ENCODE results near the gene WDR7. TPM values are rescaled to one million over a fixed set of nuclear protein-coding genes. Genes with fewer than 3 reads are reported as not detected.

Gene WDR7
- total and polyA plus RNA-seq, 3 donors from 2014 or later, result 19.4 to 63.6 (median 35.9) TPM

DNA sequence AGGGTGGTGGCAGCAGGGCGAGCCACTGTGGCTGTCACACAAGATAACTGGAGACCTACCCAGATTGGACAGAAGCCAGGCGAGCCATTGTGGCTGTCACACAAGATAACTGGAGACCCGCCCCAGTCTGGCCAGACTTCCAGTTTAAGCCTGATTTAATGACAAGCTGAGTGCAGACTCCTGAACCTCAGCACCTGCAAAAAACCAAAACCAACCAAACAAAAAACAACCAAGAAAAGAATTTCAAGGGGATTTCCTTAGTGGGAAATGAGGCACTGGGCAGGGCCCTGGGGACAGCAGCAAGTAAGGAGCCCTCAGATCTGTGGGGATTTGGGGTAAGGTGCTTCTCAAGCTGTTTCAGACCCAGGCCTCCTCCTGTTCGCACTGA lies 400.5 kb downstream of the WDR7 start:
- Histone ChIP-seq H3K4me3 (no peak overlapping the region), H3K36me3 (ENCODE audit: low read depth, missing control alignments) (no peaks in the 10 kb centered on the region), H3K27ac (no peak overlapping the region), H3K4me1 (no peaks in the 10 kb centered on the region), H3K9me3 (no peaks in the 10 kb centered on the region), H3K27me3 (no peaks in the 10 kb centered on the region)
- intact Hi-C loops (cut with DNase I; ENCODE audit: low total_unique reads), result no loop called here
- TF ChIP-seq, protein P1, sequence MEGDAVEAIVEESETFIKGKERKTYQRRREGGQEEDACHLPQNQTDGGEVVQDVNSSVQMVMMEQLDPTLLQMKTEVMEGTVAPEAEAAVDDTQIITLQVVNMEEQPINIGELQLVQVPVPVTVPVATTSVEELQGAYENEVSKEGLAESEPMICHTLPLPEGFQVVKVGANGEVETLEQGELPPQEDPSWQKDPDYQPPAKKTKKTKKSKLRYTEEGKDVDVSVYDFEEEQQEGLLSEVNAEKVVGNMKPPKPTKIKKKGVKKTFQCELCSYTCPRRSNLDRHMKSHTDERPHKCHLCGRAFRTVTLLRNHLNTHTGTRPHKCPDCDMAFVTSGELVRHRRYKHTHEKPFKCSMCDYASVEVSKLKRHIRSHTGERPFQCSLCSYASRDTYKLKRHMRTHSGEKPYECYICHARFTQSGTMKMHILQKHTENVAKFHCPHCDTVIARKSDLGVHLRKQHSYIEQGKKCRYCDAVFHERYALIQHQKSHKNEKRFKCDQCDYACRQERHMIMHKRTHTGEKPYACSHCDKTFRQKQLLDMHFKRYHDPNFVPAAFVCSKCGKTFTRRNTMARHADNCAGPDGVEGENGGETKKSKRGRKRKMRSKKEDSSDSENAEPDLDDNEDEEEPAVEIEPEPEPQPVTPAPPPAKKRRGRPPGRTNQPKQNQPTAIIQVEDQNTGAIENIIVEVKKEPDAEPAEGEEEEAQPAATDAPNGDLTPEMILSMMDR (IDR thresholded peaks at IDR 0.05), result no peak
- no peak for TF ChIP-seq POLR2A (IDR thresholded peaks at IDR 0.05)
- no peak for DNase-seq
- WGBS, 2 donors, result 74 to 80% methylated on average over 4 of the region's 4 CpGs

DNA sequence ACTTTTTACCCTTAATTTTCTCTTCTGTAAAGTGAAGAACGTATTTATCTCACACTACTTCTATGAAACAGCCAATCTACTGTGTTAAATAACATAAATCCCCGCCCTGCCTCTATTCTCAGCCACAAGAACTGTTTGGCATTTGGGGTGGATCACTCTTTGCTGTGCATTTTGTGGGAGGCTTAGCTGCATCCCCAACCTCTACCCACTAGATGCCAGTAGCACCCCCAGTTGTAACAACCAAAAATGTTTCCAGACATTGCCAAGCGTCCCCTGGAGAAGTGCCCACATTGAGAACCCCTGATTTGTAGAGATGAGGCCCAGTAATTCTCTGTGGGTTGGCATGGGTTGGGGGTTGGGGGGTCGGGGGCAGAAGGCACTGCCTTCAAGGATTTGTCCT lies 401.0 kb downstream of the WDR7 start:
- no peak for DNase-seq
- Histone ChIP-seq H3K36me3 (ENCODE audit: low read depth, missing control alignments) (no peaks in the 10 kb centered on the region), H3K4me3 (no peak overlapping the region), H3K27me3 (no peaks in the 10 kb centered on the region), H3K27ac (no peak overlapping the region), H3K9me3 (no peaks in the 10 kb centered on the region), H3K4me1 (no peaks in the 10 kb centered on the region)
- WGBS, 2 donors, result 73 to 75% methylated on average over 4 of the region's 4 CpGs
- intact Hi-C loops (cut with DNase I; ENCODE audit: low total_unique reads), result no loop called here
- no peak for TF ChIP-seq POLR2A (IDR thresholded peaks at IDR 0.05)
- TF ChIP-seq, protein P1 (IDR thresholded peaks at IDR 0.05), result no peak

DNA sequence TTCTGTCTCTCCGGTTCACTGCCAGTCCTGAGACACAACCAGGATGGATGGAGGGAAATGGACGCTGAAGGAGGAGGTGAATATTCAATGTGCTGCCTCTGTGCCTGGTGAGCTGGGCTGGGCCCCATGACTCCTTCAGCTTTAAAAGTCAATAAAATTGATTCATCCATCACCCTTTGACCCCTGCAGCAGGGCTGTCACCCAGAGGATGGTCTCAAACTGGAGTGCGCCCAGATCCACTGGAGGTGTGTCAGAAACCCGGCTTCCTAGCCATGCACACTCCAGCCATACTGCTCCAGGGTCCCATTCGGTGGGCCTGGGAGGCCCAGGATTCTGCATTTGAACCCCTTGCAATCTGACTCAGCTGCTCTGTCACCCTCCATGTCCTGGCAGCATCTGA lies 401.6 kb downstream of the WDR7 start:
- Histone ChIP-seq H3K27me3 (no peaks in the 10 kb centered on the region), H3K9me3 (no peaks in the 10 kb centered on the region), H3K4me1 (no peaks in the 10 kb centered on the region), H3K36me3 (ENCODE audit: low read depth, missing control alignments) (no peaks in the 10 kb centered on the region), H3K27ac (no peak overlapping the region), H3K4me3 (no peak overlapping the region)
- intact Hi-C loops (cut with DNase I; ENCODE audit: low total_unique reads), result no loop called here
- TF ChIP-seq POLR2A (IDR thresholded peaks at IDR 0.05), result no peak
- TF ChIP-seq, protein P1 (IDR thresholded peaks at IDR 0.05), result no peak
- no peak for DNase-seq
- 58 to 81% methylated on average over 4 to 5 of the region's 5 CpGs for WGBS, 2 donors

DNA sequence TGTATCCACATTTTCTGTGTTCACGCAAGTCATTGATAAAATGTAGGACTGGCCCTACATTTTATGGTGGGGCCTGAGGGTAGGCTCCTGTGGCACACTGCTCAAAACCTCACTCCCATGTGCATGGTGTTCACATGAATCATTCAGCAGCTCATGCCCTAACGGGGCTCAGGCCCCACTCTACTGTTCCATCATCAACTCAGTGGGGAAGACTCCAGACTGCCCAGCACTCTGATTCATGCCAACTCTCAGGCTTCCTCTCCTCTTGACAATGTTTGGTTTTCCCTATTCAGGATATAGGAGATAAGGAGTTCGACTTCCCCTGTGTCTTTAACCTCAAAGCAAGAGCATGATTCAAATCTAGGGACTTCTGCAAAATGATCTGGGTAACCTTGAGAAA lies 403.7 kb downstream of the WDR7 start:
- no peak for DNase-seq
- TF ChIP-seq, protein P1 (IDR thresholded peaks at IDR 0.05), result no peak
- no peak for TF ChIP-seq POLR2A (IDR thresholded peaks at IDR 0.05)
- no peaks in the 10 kb centered on the region for H3K4me1 ChIP-seq
- no peaks in the 10 kb centered on the region for H3K27me3 ChIP-seq
- WGBS, 2 donors, result 88% methylated on average over 3 of the region's 3 CpGs
- no peaks in the 10 kb centered on the region for H3K9me3 ChIP-seq
- intact Hi-C loops (cut with DNase I; ENCODE audit: low total_unique reads), result no loop called here
- H3K36me3 ChIP-seq (ENCODE audit: low read depth, missing control alignments), result no peaks in the 10 kb centered on the region
- H3K4me3 ChIP-seq, result no peak overlapping the region
- no peak overlapping the region for H3K27ac ChIP-seq

DNA sequence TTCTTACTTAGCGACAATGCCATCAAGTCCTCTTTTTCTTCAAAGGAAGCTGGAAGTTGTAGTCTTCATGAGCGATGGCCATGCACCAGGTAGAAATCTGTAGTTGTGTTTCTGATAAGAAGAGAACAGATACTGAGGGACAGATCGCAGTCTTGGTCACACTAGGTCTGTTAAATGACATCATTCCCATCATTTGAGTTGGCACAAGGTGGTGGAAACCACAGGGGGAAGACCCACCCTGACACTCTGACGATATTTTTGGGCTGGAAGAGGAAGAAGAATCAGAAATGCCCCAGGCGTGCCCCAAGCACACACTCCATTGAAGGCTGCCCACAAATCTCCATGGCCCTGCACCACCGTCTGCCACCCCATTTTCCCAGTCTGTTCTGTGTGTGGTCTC lies 406.7 kb downstream of the WDR7 start:
- 89% methylated on average over 6 of the region's 6 CpGs for WGBS, 2 donors
- no peak for DNase-seq
- no peaks in the 10 kb centered on the region for H3K36me3 ChIP-seq (ENCODE audit: low read depth, missing control alignments)
- no peaks in the 10 kb centered on the region for H3K27me3 ChIP-seq
- H3K9me3 ChIP-seq, result no peaks in the 10 kb centered on the region
- intact Hi-C loops (cut with DNase I; ENCODE audit: low total_unique reads), result no loop called here
- H3K4me1 ChIP-seq, result no peaks in the 10 kb centered on the region
- no peak for TF ChIP-seq POLR2A (IDR thresholded peaks at IDR 0.05)
- TF ChIP-seq, protein P1 (IDR thresholded peaks at IDR 0.05), result no peak
- no peak overlapping the region for H3K27ac ChIP-seq
- no peak overlapping the region for H3K4me3 ChIP-seq

Measured in testis (tissue), 3 donors.